MCF 10A (cell line): ENCODE data around the gene PXDC1. TPM values are rescaled to one million over a fixed set of nuclear protein-coding genes. Genes with fewer than 3 reads are reported as not detected.
A peak's percentile ranks its signal among the peaks of the same experiment; 100 is the strongest.

Source experiments
- BruUV-seq: library from RNA; stranded (reverse); fragments of 400-500 nt; replicated peaks from 2 replicates; lab custom pipeline; 2021; lab: Mats Ljungman, UMichigan
- CTCF ChIA-PET: fragments of 300-600 bp; sonication (Branson Sonifier 250); formaldehyde crosslinking; extraction: SDS; loops from one replicate; lab custom pipeline; 2021; ENCODE audit warnings: antibody characterized with exemption, inconsistent platforms; lab: Yijun Ruan, JAX
- POLR2A ChIA-PET: fragments of 300-600, 350-650 bp; sonication (Branson Sonifier 250); formaldehyde crosslinking; extraction: SDS; loops from one replicate; lab custom pipeline; 2020; ENCODE audit warnings: antibody characterized with exemption, inconsistent platforms; lab: Yijun Ruan, JAX
- DNase-seq: peaks from one replicate; pipeline ENCODE4 v3.0.0-alpha.2; 2018; ENCODE audit not compliant: unreplicated experiment
- H3K27ac Mint-ChIP-seq: one replicate; pipeline ENCODE4 v1.8.0; 2022; ENCODE audit warnings: mild to moderate bottlenecking, low read depth, mixed read lengths; ENCODE audit not compliant: unreplicated experiment
- H3K27me3 Mint-ChIP-seq: one replicate; pipeline ENCODE4 v1.8.0; 2022; ENCODE audit warnings: mixed read lengths; ENCODE audit not compliant: insufficient read depth, unreplicated experiment
- H3K36me3 Mint-ChIP-seq: one replicate; pipeline ENCODE4 v1.8.0; 2022; ENCODE audit warnings: mild to moderate bottlenecking, moderate library complexity, mixed read lengths; ENCODE audit not compliant: insufficient read depth, unreplicated experiment
- H3K4me1 Mint-ChIP-seq: one replicate; pipeline ENCODE4 v1.8.0; 2022; ENCODE audit warnings: mixed read lengths; ENCODE audit not compliant: insufficient read depth, unreplicated experiment
- H3K4me3 Mint-ChIP-seq: one replicate; pipeline ENCODE4 v1.8.0; 2022; ENCODE audit warnings: mild to moderate bottlenecking, moderate library complexity, mixed read lengths; ENCODE audit not compliant: unreplicated experiment
- H3K9me3 Mint-ChIP-seq: one replicate; pipeline ENCODE4 v1.8.0; 2022; ENCODE audit warnings: mixed read lengths; ENCODE audit not compliant: unreplicated experiment
- CTCF ChIP-seq: fragments of 200-600 bp; IDR thresholded peaks from one replicate; pipeline ENCODE4 v1.8.0; 2022; ENCODE audit warnings: antibody characterized with exemption, mild to moderate bottlenecking; ENCODE audit not compliant: unreplicated experiment
- intact Hi-C: fragments of 100-400 bp; cut with micrococcal nuclease; formaldehyde crosslinking; loops from 2 replicates; pipeline ENCODE4 v1.14.1; 2022
- total RNA-seq: library from RNA; stranded (reverse); gene quantifications from 2 replicates; pipeline ENCODE4 v1.2.3, GENCODE V29; 2022

The PXDC1 gene
- total RNA-seq, 1 experiment from 2014 or later = 48.1 TPM

GRCh38 chr6:3750317-3751076 lies 1.0 kb downstream of the PXDC1 start:
- intact Hi-C loops = loop anchor here (1.0 to 2.0 kb wide), 2 partner anchors 54 to 240 kb away; no protein-coding TSS in a partner anchor
- H3K4me3 Mint-ChIP-seq = peak overlapping the region; percentile 81
- H3K27ac Mint-ChIP-seq = peak overlapping the region; percentile 82
- peaks cover 7% of the 10 kb centered on the region for H3K36me3 Mint-ChIP-seq
- H3K4me1 Mint-ChIP-seq = peaks cover 34% of the 10 kb centered on the region
- H3K27me3 Mint-ChIP-seq = no peaks in the 10 kb centered on the region
- H3K9me3 Mint-ChIP-seq = no peaks in the 10 kb centered on the region
- ChIA-PET CTCF (interaction anchor here (0.9 to 3.4 kb wide), 8 partner anchors 54 to 271 kb away, joined by 4 to 29 read pairs (median 10); partner anchors contain the start of gene FAM50B), POLR2A (interaction anchor here (0.7 to 3.4 kb wide), 27 partner anchors 9 to 271 kb away, joined by 3 to 31 read pairs (median 5); partner anchors contain the start of gene FAM50B)
- no peak for TF ChIP-seq CTCF
- peak; percentile 54 for DNase-seq
- no TSS peak for BruUV-seq

- Mint-ChIP-seq H3K36me3 (peaks cover 7% of the 10 kb centered on the region), H3K27ac (peak overlapping the region; percentile 82), H3K27me3 (no peaks in the 10 kb centered on the region), H3K9me3 (no peaks in the 10 kb centered on the region), H3K4me1 (peaks cover 34% of the 10 kb centered on the region), H3K4me3 (peak overlapping the region; percentile 81)
- TF ChIP-seq CTCF = no peak
- no TSS peak for BruUV-seq
- POLR2A ChIA-PET = interaction anchor here (0.6 to 3.4 kb wide), 29 partner anchors 9 to 271 kb away, joined by 3 to 31 read pairs (median 5); partner anchors contain the start of gene FAM50B
- intact Hi-C loops = loop anchor here (1.0 to 2.0 kb wide), 2 partner anchors 54 to 241 kb away; no protein-coding TSS in a partner anchor
- DNase-seq = peak; percentile 77
- CTCF ChIA-PET = interaction anchor here (0.6 to 3.4 kb wide), 13 partner anchors 11 to 468 kb away, joined by 3 to 29 read pairs (median 5); partner anchors contain the start of gene FAM50B
Observed at GRCh38 chr6:3749977-3750316, 1.6 kb downstream of the PXDC1 start.

GRCh38 chr6:3749067-3749841 lies 2.3 kb downstream of the PXDC1 start:
- no peak for DNase-seq
- H3K27ac Mint-ChIP-seq = peak overlapping the region; percentile 82
- H3K9me3 Mint-ChIP-seq = no peaks in the 10 kb centered on the region
- TF ChIP-seq CTCF = no peak
- POLR2A ChIA-PET = interaction anchor here (0.6 to 3.4 kb wide), 28 partner anchors 10 to 272 kb away, joined by 3 to 31 read pairs (median 5); partner anchors contain the start of gene FAM50B
- BruUV-seq = no TSS peak
- H3K4me1 Mint-ChIP-seq = peaks cover 34% of the 10 kb centered on the region
- H3K4me3 Mint-ChIP-seq = peak overlapping the region; percentile 81
- H3K27me3 Mint-ChIP-seq = no peaks in the 10 kb centered on the region
- intact Hi-C loops = no loop called here
- H3K36me3 Mint-ChIP-seq = peaks cover 7% of the 10 kb centered on the region
- CTCF ChIA-PET = interaction anchor here (0.5 to 3.4 kb wide), 36 partner anchors 11 to 468 kb away, joined by 3 to 29 read pairs (median 4); partner anchors contain the start of gene FAM50B
